Measurements from ENCODE around the gene EIF2D.

EIF2D gene

GRCh38 chr1:206600527-206600926, 11.7 kb downstream of the EIF2D start:
- H3K4me3 ChIP-seq (ENCODE audit: low read length) = no peak overlapping the region
- H3K27ac ChIP-seq (ENCODE audit: low read depth, low read length) = no peak overlapping the region
- no peaks in the 10 kb centered on the region for H3K9me3 ChIP-seq (ENCODE audit: insufficient read depth, low read depth, low read length)
- H3K4me1 ChIP-seq (ENCODE audit: insufficient read depth, low read length) = no peaks in the 10 kb centered on the region
- H3K36me3 ChIP-seq (ENCODE audit: insufficient read depth, low read length) = peaks cover 70% of the 10 kb centered on the region
- H3K27me3 ChIP-seq (ENCODE audit: insufficient read depth, low read length) = no peaks in the 10 kb centered on the region
- H3K9ac ChIP-seq (ENCODE audit: low read depth, low read length) = no peak overlapping the region
- 98% methylated on average over 3 of the region's 3 CpGs for WGBS

GRCh38 chr1:206596319-206596666, 16.0 kb downstream of the EIF2D start:
- WGBS = 100% methylated on average over 1 of the region's 1 CpG
- Histone ChIP-seq H3K9me3 (ENCODE audit: insufficient read depth, low read depth, low read length) (no peaks in the 10 kb centered on the region), H3K36me3 (ENCODE audit: insufficient read depth, low read length) (peaks cover 75% of the 10 kb centered on the region), H3K4me1 (ENCODE audit: insufficient read depth, low read length) (no peaks in the 10 kb centered on the region), H3K9ac (ENCODE audit: low read depth, low read length) (no peak overlapping the region), H3K27me3 (ENCODE audit: insufficient read depth, low read length) (no peaks in the 10 kb centered on the region), H3K27ac (ENCODE audit: low read depth, low read length) (no peak overlapping the region), H3K4me3 (ENCODE audit: low read length) (no peak overlapping the region)

DNA sequence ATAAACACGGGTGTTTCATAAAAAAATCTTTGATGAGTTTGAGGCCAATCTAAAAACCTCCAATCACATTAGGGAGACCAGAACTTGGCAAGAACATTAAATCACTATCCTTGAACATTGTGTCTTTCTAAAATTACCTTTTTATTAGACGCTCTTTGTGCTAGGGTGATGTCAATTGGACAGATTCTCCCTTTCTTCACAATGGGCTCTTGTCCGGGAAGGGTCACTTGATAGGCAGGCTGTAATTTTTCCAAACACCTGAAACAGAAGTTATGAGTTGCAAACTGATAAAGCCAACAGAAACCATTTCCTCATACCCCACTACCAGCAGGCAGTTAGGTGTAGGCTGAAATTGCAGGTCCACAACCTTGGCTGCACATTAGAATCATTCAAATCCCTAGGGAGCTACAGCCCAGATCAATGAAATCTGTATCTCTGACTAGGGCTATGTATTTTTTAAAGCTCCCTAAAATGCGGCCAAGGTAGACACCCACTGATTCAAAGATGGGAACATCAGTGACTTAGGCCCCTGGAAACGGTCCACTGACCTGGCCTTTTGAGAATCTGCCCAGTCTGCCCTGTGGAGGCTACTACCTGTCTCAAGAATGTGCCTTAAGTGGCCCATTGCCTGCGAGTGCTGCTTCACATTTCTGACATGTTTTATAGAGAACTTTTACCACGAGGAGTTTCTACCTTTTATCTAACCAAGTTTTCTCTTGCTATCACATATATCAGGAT, 16.5 kb downstream of the EIF2D start:
- no peaks in the 10 kb centered on the region for H3K9me3 ChIP-seq (ENCODE audit: insufficient read depth, low read depth, low read length)
- WGBS = 94% methylated on average over 7 of the region's 7 CpGs
- H3K27ac ChIP-seq (ENCODE audit: low read depth, low read length) = no peak overlapping the region
- no peaks in the 10 kb centered on the region for H3K27me3 ChIP-seq (ENCODE audit: insufficient read depth, low read length)
- no peak overlapping the region for H3K9ac ChIP-seq (ENCODE audit: low read depth, low read length)
- H3K4me3 ChIP-seq (ENCODE audit: low read length) = no peak overlapping the region
- H3K4me1 ChIP-seq (ENCODE audit: insufficient read depth, low read length) = no peaks in the 10 kb centered on the region
- H3K36me3 ChIP-seq (ENCODE audit: insufficient read depth, low read length) = peaks cover 81% of the 10 kb centered on the region

- peaks cover 79% of the 10 kb centered on the region for H3K36me3 ChIP-seq (ENCODE audit: insufficient read depth, low read length)
- 95% methylated on average over 7 of the region's 7 CpGs for WGBS
- no peak overlapping the region for H3K9ac ChIP-seq (ENCODE audit: low read depth, low read length)
Observed at GRCh38 chr1:206593351-206593925, 18.8 kb downstream of the EIF2D start.

DNA sequence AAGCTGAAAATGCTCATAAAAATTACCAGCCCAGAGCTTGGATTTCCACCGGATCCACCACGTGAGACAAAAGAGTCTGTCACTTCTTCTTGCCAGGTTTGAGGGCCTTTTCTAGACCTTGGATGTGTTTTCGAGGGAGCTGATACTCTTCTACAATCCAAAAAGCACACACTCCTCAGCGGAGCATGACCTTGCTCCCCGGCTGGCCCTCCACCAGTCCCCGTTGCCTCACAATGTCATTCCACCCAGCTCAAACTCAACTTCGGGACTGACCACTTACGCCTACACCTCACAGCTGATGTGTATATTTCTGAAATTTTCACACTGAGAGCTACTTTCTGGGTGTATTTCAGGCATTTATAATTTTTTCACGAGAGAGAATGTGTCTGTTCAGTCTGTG, 20.6 kb downstream of the EIF2D start:
- H3K4me3 ChIP-seq (ENCODE audit: low read length) = no peak overlapping the region
- no peak overlapping the region for H3K27ac ChIP-seq (ENCODE audit: low read depth, low read length)
- H3K36me3 ChIP-seq (ENCODE audit: insufficient read depth, low read length) = peaks cover 66% of the 10 kb centered on the region
- H3K4me1 ChIP-seq (ENCODE audit: insufficient read depth, low read length) = peaks cover 2% of the 10 kb centered on the region; the same call in 1 of the 2 replicates
- no peak overlapping the region for H3K9ac ChIP-seq (ENCODE audit: low read depth, low read length)
- 97% methylated on average over 9 of the region's 9 CpGs for WGBS
- H3K9me3 ChIP-seq (ENCODE audit: insufficient read depth, low read depth, low read length) = no peaks in the 10 kb centered on the region
- H3K27me3 ChIP-seq (ENCODE audit: insufficient read depth, low read length) = no peaks in the 10 kb centered on the region

More at GRCh38 chr1:206593351-206593925, 18.8 kb downstream of the EIF2D start:
- H3K9me3 ChIP-seq (ENCODE audit: insufficient read depth, low read depth, low read length) = no peaks in the 10 kb centered on the region
- no peak overlapping the region for H3K27ac ChIP-seq (ENCODE audit: low read depth, low read length)
- H3K4me1 ChIP-seq (ENCODE audit: insufficient read depth, low read length) = no peaks in the 10 kb centered on the region; the same call in 1 of the 2 replicates
- no peaks in the 10 kb centered on the region for H3K27me3 ChIP-seq (ENCODE audit: insufficient read depth, low read length)
- H3K4me3 ChIP-seq (ENCODE audit: low read length) = no peak overlapping the region

DNA sequence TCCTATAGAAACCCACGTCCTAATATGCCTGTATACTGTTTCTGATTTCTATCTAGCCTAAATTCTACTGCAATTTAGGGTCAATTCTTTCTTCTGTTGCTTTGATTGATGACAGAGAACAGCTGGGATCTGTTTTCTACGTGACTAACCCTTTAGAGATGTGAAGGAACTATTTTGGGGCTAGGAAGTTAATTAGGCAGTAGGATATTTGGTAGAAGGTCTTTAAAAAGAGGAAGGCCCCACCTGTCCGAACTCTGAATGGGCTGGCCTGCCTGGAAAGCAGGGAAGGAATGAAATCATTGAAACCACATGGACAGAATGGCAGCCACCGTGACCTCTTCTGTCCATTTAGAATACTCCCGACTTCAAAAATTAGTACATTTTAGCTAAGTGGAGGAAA, 21.0 kb downstream of the EIF2D start:
- H3K36me3 ChIP-seq (ENCODE audit: insufficient read depth, low read length) = peaks cover 62% of the 10 kb centered on the region
- no peak overlapping the region for H3K4me3 ChIP-seq (ENCODE audit: low read length)
- WGBS = 88% methylated on average over 4 of the region's 5 CpGs
- no peak overlapping the region for H3K9ac ChIP-seq (ENCODE audit: low read depth, low read length)
- peaks cover 2% of the 10 kb centered on the region; the same call in 1 of the 2 replicates for H3K4me1 ChIP-seq (ENCODE audit: insufficient read depth, low read length)
- H3K27me3 ChIP-seq (ENCODE audit: insufficient read depth, low read length) = no peaks in the 10 kb centered on the region
- no peak overlapping the region for H3K27ac ChIP-seq (ENCODE audit: low read depth, low read length)
- H3K9me3 ChIP-seq (ENCODE audit: insufficient read depth, low read depth, low read length) = no peaks in the 10 kb centered on the region

DNA sequence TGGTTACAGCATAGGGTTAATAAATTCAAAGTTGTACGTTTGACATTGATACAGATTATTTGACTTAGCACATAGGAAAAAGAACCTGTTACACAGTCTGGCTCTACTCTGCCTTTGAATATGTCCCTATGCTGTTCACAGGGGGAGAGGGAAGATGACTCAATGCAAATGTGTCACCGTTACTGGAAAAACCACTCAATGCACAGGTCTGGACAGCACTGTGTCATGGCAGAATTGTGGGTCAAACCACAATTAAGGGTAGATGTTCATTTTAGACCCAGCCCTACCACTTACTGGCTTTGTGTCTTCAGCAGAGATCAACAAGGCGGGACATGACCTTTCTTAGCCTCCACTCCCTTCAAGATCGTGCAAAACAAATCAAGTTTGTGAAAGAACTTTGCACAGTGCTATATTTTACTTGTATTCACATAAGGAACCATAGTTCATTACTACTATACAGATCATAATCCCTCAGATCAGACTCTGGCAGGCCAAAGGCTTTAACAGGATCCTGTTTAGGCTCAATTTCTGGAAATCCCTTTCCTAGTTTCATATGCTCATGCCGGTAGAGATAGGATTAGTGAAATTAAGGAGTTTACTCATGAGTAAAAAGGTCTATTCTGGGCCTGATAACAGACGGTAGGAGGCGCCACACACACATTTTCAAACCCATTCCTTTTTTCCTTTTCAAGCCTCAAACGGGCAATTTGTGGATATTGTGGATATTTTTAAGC, 22.1 kb downstream of the EIF2D start:
- H3K4me3 ChIP-seq (ENCODE audit: low read length) = no peak overlapping the region
- peaks cover 51% of the 10 kb centered on the region for H3K36me3 ChIP-seq (ENCODE audit: insufficient read depth, low read length)
- H3K9me3 ChIP-seq (ENCODE audit: insufficient read depth, low read depth, low read length) = no peaks in the 10 kb centered on the region
- peaks cover 2% of the 10 kb centered on the region; the same call in 1 of the 2 replicates for H3K4me1 ChIP-seq (ENCODE audit: insufficient read depth, low read length)
- no peak overlapping the region for H3K27ac ChIP-seq (ENCODE audit: low read depth, low read length)
- no peak overlapping the region for H3K9ac ChIP-seq (ENCODE audit: low read depth, low read length)
- no peaks in the 10 kb centered on the region for H3K27me3 ChIP-seq (ENCODE audit: insufficient read depth, low read length)
- WGBS = 86% methylated on average over 5 of the region's 8 CpGs

GRCh38 chr1:206589206-206589605, 23.1 kb downstream of the EIF2D start:
- H3K4me3 ChIP-seq (ENCODE audit: low read length) = no peak overlapping the region
- no peak overlapping the region for H3K9ac ChIP-seq (ENCODE audit: low read depth, low read length)
- no peaks in the 10 kb centered on the region for H3K27me3 ChIP-seq (ENCODE audit: insufficient read depth, low read length)
- peaks cover 2% of the 10 kb centered on the region; the same call in 1 of the 2 replicates for H3K4me1 ChIP-seq (ENCODE audit: insufficient read depth, low read length)
- H3K27ac ChIP-seq (ENCODE audit: low read depth, low read length) = no peak overlapping the region
- H3K9me3 ChIP-seq (ENCODE audit: insufficient read depth, low read depth, low read length) = no peaks in the 10 kb centered on the region
- WGBS = 96% methylated on average over 7 of the region's 7 CpGs
- H3K36me3 ChIP-seq (ENCODE audit: insufficient read depth, low read length) = peaks cover 42% of the 10 kb centered on the region

GRCh38 chr1:206588492-206588891, 23.8 kb downstream of the EIF2D start:
- 91% methylated on average over 6 of the region's 6 CpGs for WGBS
- no peak overlapping the region for H3K4me3 ChIP-seq (ENCODE audit: low read length)
- H3K9me3 ChIP-seq (ENCODE audit: insufficient read depth, low read depth, low read length) = no peaks in the 10 kb centered on the region
- H3K4me1 ChIP-seq (ENCODE audit: insufficient read depth, low read length) = peaks cover 2% of the 10 kb centered on the region; the same call in 1 of the 2 replicates
- H3K27me3 ChIP-seq (ENCODE audit: insufficient read depth, low read length) = no peaks in the 10 kb centered on the region
- H3K9ac ChIP-seq (ENCODE audit: low read depth, low read length) = no peak overlapping the region
- H3K36me3 ChIP-seq (ENCODE audit: insufficient read depth, low read length) = peaks cover 34% of the 10 kb centered on the region
- no peak overlapping the region for H3K27ac ChIP-seq (ENCODE audit: low read depth, low read length)

DNA sequence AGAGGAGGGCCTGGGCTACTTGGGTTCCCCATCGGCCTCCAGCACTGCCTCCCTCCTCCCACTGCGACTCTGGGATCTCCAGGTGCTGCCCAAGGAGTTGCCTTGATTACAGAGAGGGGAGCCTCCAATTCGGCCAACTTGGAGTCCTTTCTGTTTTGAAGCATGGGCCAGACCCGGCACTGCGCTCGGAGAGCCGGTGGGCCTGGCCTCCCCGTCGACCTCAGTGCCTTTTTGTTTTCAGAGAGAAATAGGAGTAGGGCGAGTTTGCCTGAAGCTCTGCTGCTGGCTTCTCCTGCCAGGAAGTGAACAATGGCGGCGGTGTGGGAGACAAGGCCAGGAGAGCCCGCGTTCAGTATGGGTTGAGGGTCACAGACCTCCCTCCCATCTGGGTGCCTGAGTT, 24.4 kb downstream of the EIF2D start:
- peaks cover 29% of the 10 kb centered on the region for H3K36me3 ChIP-seq (ENCODE audit: insufficient read depth, low read length)
- no peaks in the 10 kb centered on the region for H3K9me3 ChIP-seq (ENCODE audit: insufficient read depth, low read depth, low read length)
- WGBS = 91% methylated on average over 14 of the region's 14 CpGs

More for the DNA sequence above, 24.4 kb downstream of the EIF2D start:
- no peak overlapping the region for H3K9ac ChIP-seq (ENCODE audit: low read depth, low read length)
- no peaks in the 10 kb centered on the region for H3K27me3 ChIP-seq (ENCODE audit: insufficient read depth, low read length)
- H3K27ac ChIP-seq (ENCODE audit: low read depth, low read length) = no peak overlapping the region
- no peak overlapping the region for H3K4me3 ChIP-seq (ENCODE audit: low read length)
- peaks cover 2% of the 10 kb centered on the region; the same call in 1 of the 2 replicates for H3K4me1 ChIP-seq (ENCODE audit: insufficient read depth, low read length)
